ENCODE results near the gene RIOX2. TPM values are rescaled to one million over a fixed set of nuclear protein-coding genes. Genes with fewer than 3 reads are reported as not detected.
"Not testable (repeated sequence)": the region's sequence is repeated elsewhere in the genome, so short reads cannot be mapped to it uniquely, and the experiment has no call there.

Gene RIOX2
- total RNA-seq, 2 experiments from 2014 or later = 26.8 to 32.0 TPM

- POLR2A ChIA-PET = no interaction called here
- H3K27ac ChIP-seq (ENCODE audit: low read depth, low read length, poor library complexity, severe bottlenecking) = no peak overlapping the region
Observed at GRCh38 chr3:97910931-97911351, 61.3 kb downstream of the RIOX2 start.

GRCh38 chr3:97910236-97910831, 61.9 kb downstream of the RIOX2 start:
- BruUV-seq (replicated peaks); POLR2A ChIA-PET; H3K79me2 ChIP-seq (ENCODE audit: insufficient read depth, low read depth, low read length); H3K9me3 ChIP-seq (ENCODE audit: low read length); H3K4me2 ChIP-seq (ENCODE audit: low read length); H3K27ac ChIP-seq (ENCODE audit: low read depth, low read length, poor library complexity, severe bottlenecking); H3K9me2 ChIP-seq (ENCODE audit: insufficient read depth, low read length); H3K4me1 ChIP-seq (ENCODE audit: insufficient read depth, low read length, poor library complexity, severe bottlenecking); H3K4me3 ChIP-seq (ENCODE audit: low read depth, low read length, poor library complexity, severe bottlenecking); DNase-seq (ENCODE audit: low spot score); H3K36me3 ChIP-seq (ENCODE audit: insufficient read depth, low read length); CTCF ChIA-PET (ENCODE audit: unreplicated experiment); H4K20me1 ChIP-seq (ENCODE audit: insufficient read depth, low read length); H2AFZ ChIP-seq (ENCODE audit: low read length): not testable (repeated sequence)
- intact Hi-C loops (cut with micrococcal nuclease; ENCODE audit: unreplicated experiment) = loop anchor here (10.0 kb wide), 1 partner anchor 114 kb away; no protein-coding TSS in a partner anchor

More at GRCh38 chr3:97910931-97911351, 61.3 kb downstream of the RIOX2 start:
- H3K4me1 ChIP-seq (ENCODE audit: insufficient read depth, low read length, poor library complexity, severe bottlenecking) = peaks cover 7% of the 10 kb centered on the region
- CTCF ChIA-PET (ENCODE audit: unreplicated experiment) = no interaction called here
- no TSS peak for BruUV-seq (replicated peaks)
- H3K9me2 ChIP-seq (ENCODE audit: insufficient read depth, low read length) = no peaks in the 10 kb centered on the region
- DNase-seq (ENCODE audit: low spot score) = peak; percentile 23
- H3K4me2 ChIP-seq (ENCODE audit: low read length) = no peak overlapping the region
- H3K36me3 ChIP-seq (ENCODE audit: insufficient read depth, low read length) = no peaks in the 10 kb centered on the region
- H3K79me2 ChIP-seq (ENCODE audit: insufficient read depth, low read depth, low read length) = no peaks in the 10 kb centered on the region
- H2AFZ ChIP-seq (ENCODE audit: low read length) = peak overlapping the region; percentile 62; the same call in 1 of the 2 replicates
- intact Hi-C loops (cut with micrococcal nuclease; ENCODE audit: unreplicated experiment) = loop anchor here (10.0 kb wide), 1 partner anchor 114 kb away; no protein-coding TSS in a partner anchor
- no peak overlapping the region for H3K4me3 ChIP-seq (ENCODE audit: low read depth, low read length, poor library complexity, severe bottlenecking)
- TF ChIP-seq EZH2phosphoT487 (IDR thresholded peaks at IDR 0.05; ENCODE audit: borderline replicate concordance, low read depth, low read length) (no peak), CTCF (conservative IDR thresholded peaks at IDR 0.05; ENCODE audit: low read length) (no peak)
- H3K9me3 ChIP-seq (ENCODE audit: low read length) = no peaks in the 10 kb centered on the region
- no peaks in the 10 kb centered on the region for H4K20me1 ChIP-seq (ENCODE audit: insufficient read depth, low read length)

GRCh38 chr3:97909830-97910229, 62.4 kb downstream of the RIOX2 start:
- H3K4me3 ChIP-seq (ENCODE audit: low read depth, low read length, poor library complexity, severe bottlenecking); POLR2A ChIA-PET; H3K4me1 ChIP-seq (ENCODE audit: insufficient read depth, low read length, poor library complexity, severe bottlenecking); H4K20me1 ChIP-seq (ENCODE audit: insufficient read depth, low read length); H3K36me3 ChIP-seq (ENCODE audit: insufficient read depth, low read length); H3K79me2 ChIP-seq (ENCODE audit: insufficient read depth, low read depth, low read length); H3K27ac ChIP-seq (ENCODE audit: low read depth, low read length, poor library complexity, severe bottlenecking); H3K9me3 ChIP-seq (ENCODE audit: low read length); CTCF ChIA-PET (ENCODE audit: unreplicated experiment); H2AFZ ChIP-seq (ENCODE audit: low read length); H3K4me2 ChIP-seq (ENCODE audit: low read length); BruUV-seq (replicated peaks); DNase-seq (ENCODE audit: low spot score); H3K9me2 ChIP-seq (ENCODE audit: insufficient read depth, low read length): not testable (repeated sequence)
- intact Hi-C loops (cut with micrococcal nuclease; ENCODE audit: unreplicated experiment) = loop anchor here (10.0 kb wide), 1 partner anchor 115 kb away; no protein-coding TSS in a partner anchor

Measured in OCI-LY7 (cell line).